Liver (tissue), 9 donors: ENCODE data around the gene PARP15. TPM values are rescaled to one million over a fixed set of nuclear protein-coding genes. Genes with fewer than 3 reads are reported as not detected.
A peak's percentile ranks its signal among the peaks of the same experiment; 100 is the strongest.

Experiments
- DNase-seq: peaks from one replicate; pipeline ENCODE4 v3.0.0-alpha.2; 2017; ENCODE audit warnings: low spot score
- H3K27ac ChIP-seq, 2 donors: one replicate each; pipeline ENCODE4 v1.7.0; 2013; ENCODE audit warnings: inconsistent platforms in 2 of 2, low read length in 2 of 2, control low read depth in 1 of 2, low read depth in 1 of 2, mild to moderate bottlenecking in 1 of 2
- H3K27me3 ChIP-seq, 4 donors: one replicate each; pipeline versions ENCODE4 v1.6.1 to v1.7.0; 2013; ENCODE audit warnings: low read length in 3 of 4, inconsistent platforms in 1 of 4, mild to moderate bottlenecking in 1 of 4, moderate library complexity in 1 of 4; ENCODE audit not compliant: control insufficient read depth in 4 of 4, insufficient read depth in 4 of 4
- H3K36me3 ChIP-seq, 4 donors: one replicate each; pipeline versions ENCODE4 v1.6.1 to v1.7.0; 2013; ENCODE audit warnings: low read length in 3 of 4, mild to moderate bottlenecking in 3 of 4, low read depth in 1 of 4, moderate library complexity in 1 of 4; ENCODE audit not compliant: control insufficient read depth in 4 of 4, insufficient read depth in 3 of 4
- H3K4me1 ChIP-seq, 4 donors: one replicate each; pipeline versions ENCODE4 v1.6.1 to v1.7.0; 2013; ENCODE audit warnings: low read length in 3 of 4, mild to moderate bottlenecking in 3 of 4, moderate library complexity in 1 of 4; ENCODE audit not compliant: control insufficient read depth in 4 of 4, insufficient read depth in 4 of 4
- H3K4me3 ChIP-seq, 3 donors: one replicate each; pipeline versions ENCODE4 v1.6.1 to v1.7.0; 2013; ENCODE audit warnings: low read length in 3 of 3, control low read depth in 1 of 3, low read depth in 1 of 3, mild to moderate bottlenecking in 1 of 3
- H3K9ac ChIP-seq, 2 donors: one replicate each; pipeline ENCODE4 v1.7.0; 2013; ENCODE audit warnings: low read length in 2 of 2, mild to moderate bottlenecking in 2 of 2, moderate library complexity in 2 of 2, control low read depth in 1 of 2, low read depth in 1 of 2
- H3K9me3 ChIP-seq, 4 donors: one replicate each; pipeline versions ENCODE4 v1.6.1 to v1.7.0; 2013; ENCODE audit warnings: low read length in 3 of 4; ENCODE audit not compliant: control insufficient read depth in 4 of 4
- FOXA1 ChIP-seq: IDR thresholded peaks from 2 replicates; pipeline ENCODE4 v1.6.1; 2016; ENCODE audit warnings: antibody characterized with exemption
- GABPA ChIP-seq, 2 donors: IDR thresholded peaks in 1 of 2; conservative IDR thresholded peaks in 1 of 2; 2 replicates each; pipeline ENCODE4 v1.6.1; 2016; ENCODE audit warnings: antibody characterized with exemption in 2 of 2, mild to moderate bottlenecking in 1 of 2, moderate library complexity in 1 of 2
- HNF4A ChIP-seq, 2 donors: conservative IDR thresholded peaks; 2 replicates each; pipeline ENCODE4 v1.6.1; 2016; ENCODE audit warnings: antibody characterized with exemption in 2 of 2, mild to moderate bottlenecking in 2 of 2
- HNF4G ChIP-seq: IDR thresholded peaks from 2 replicates; pipeline ENCODE4 v1.6.1; 2016; ENCODE audit warnings: antibody characterized with exemption
- RXRA ChIP-seq, 2 donors: IDR thresholded peaks; 2 replicates each; pipeline ENCODE4 v1.6.1; 2017 to 2018; ENCODE audit warnings: antibody characterized with exemption in 2 of 2, mild to moderate bottlenecking in 1 of 2
- SP1 ChIP-seq: IDR thresholded peaks from 2 replicates; pipeline ENCODE4 v1.6.1; 2018; ENCODE audit warnings: antibody characterized with exemption, mild to moderate bottlenecking
- YY1 ChIP-seq: IDR thresholded peaks from 2 replicates; pipeline ENCODE4 v1.6.1; 2016; ENCODE audit warnings: antibody characterized with exemption, mild to moderate bottlenecking
- WGBS: extraction: QIAGEN DNeasy Blood & Tissue Kit; methylation state at CpG from one replicate; pipeline ENCODE4 v1.1.7; 2013; 5-methylcytosine and 5-hydroxymethylcytosine counted together
- polyA plus RNA-seq, 2 donors: library from polyadenylated mRNA; stranded (reverse) in 1 of 2; unstranded in 1 of 2; fragments of 200-250 nt in 1 of 2; fragments of >200 nt in 1 of 2; fragmentation: Nextera tagmentation in 1 of 2; extraction: Ambion mirVana in 1 of 2; gene quantifications; one replicate each; pipeline versions ENCODE4 v1.2.1 to v1.2.3, GENCODE V29; 2013 to 2015
- total RNA-seq, 2 donors: library from RNA; depleted of rRNA; stranded (reverse); fragments of >200 nt; gene quantifications; one replicate each; pipeline ENCODE4 v1.2.3, GENCODE V29; 2014
- TF ChIP-seq, protein P1 (sequence below): IDR thresholded peaks from 2 replicates; pipeline ENCODE4 v1.6.1; 2016; ENCODE audit warnings: antibody characterized with exemption, mild to moderate bottlenecking
- TF ChIP-seq, protein P2 (sequence below): IDR thresholded peaks from 2 replicates; pipeline ENCODE4 v1.6.1; 2016; ENCODE audit warnings: antibody characterized with exemption
- TF ChIP-seq, protein P3 (sequence below): IDR thresholded peaks from 2 replicates; pipeline ENCODE4 v1.6.1; 2016; ENCODE audit warnings: antibody characterized with exemption
- donor health status: healthy.
- donor health status: healthy.
- donor health status: healthy.
- donor health status: healthy.
- donor health status: healthy.

The PARP15 gene
- total RNA-seq: 1 to 10 TPM; 2.8 to 3.3 TPM
- polyA plus RNA-seq: 1 to 10 TPM in 1 of 2 donors, under 1 TPM in 1; 0.28 to 2.1 TPM

DNA sequence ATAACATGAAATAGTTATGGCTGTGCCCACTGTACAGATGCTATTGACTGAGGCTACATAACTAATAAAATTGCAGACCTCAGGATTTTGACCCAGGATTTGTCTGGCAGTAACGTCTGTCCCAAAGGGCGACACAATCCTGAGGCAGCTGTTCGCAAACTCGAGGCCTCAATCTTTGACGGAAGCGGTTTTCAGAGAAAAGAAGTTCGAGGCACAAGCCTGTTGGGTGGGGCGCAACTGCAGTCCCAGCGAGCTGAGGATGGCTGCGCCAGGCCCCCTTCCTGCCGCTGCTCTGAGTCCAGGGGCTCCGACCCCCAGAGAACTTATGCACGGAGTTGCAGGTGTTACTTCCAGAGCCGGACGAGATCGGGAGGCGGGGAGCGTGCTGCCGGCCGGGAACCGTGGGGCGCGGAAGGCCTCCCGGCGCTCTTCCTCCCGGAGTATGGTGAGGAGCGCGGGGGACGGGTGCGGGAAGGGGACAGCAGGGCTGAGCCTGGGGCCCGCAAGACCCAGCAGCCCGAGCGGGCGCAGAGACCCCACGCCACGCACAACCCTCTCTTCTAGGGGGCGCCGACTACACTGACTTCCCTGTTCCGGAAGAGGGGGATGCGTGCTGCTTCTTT lies at the start of gene PARP15:
Gene PARP15 (plus strand): TSS at position 242 of the 623 bp plus-strand sequence. CDS start 18 bp downstream, at position 260.
- Histone ChIP-seq H3K9me3 (peaks cover 0 to 7% (median 4%) of the 10 kb centered on the region in 4 donors), H3K27me3 (no peaks in the 10 kb centered on the region), H3K9ac (peak within 1 kb of the TSS in 1 of 2 donors; percentile 36), H3K36me3 (peaks cover 0 to 5% (median under 1%) of the 10 kb centered on the region in 4 donors), H3K4me3 (peak within 1 kb of the TSS; percentile 33 to 57 (median 45)), H3K4me1 (peaks cover 4 to 12% (median 9%) of the 10 kb centered on the region in 4 donors), H3K27ac (no peak within 1 kb of the TSS)
- TF ChIP-seq, protein P1, sequence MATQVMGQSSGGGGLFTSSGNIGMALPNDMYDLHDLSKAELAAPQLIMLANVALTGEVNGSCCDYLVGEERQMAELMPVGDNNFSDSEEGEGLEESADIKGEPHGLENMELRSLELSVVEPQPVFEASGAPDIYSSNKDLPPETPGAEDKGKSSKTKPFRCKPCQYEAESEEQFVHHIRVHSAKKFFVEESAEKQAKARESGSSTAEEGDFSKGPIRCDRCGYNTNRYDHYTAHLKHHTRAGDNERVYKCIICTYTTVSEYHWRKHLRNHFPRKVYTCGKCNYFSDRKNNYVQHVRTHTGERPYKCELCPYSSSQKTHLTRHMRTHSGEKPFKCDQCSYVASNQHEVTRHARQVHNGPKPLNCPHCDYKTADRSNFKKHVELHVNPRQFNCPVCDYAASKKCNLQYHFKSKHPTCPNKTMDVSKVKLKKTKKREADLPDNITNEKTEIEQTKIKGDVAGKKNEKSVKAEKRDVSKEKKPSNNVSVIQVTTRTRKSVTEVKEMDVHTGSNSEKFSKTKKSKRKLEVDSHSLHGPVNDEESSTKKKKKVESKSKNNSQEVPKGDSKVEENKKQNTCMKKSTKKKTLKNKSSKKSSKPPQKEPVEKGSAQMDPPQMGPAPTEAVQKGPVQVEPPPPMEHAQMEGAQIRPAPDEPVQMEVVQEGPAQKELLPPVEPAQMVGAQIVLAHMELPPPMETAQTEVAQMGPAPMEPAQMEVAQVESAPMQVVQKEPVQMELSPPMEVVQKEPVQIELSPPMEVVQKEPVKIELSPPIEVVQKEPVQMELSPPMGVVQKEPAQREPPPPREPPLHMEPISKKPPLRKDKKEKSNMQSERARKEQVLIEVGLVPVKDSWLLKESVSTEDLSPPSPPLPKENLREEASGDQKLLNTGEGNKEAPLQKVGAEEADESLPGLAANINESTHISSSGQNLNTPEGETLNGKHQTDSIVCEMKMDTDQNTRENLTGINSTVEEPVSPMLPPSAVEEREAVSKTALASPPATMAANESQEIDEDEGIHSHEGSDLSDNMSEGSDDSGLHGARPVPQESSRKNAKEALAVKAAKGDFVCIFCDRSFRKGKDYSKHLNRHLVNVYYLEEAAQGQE: no peak
- peak; percentile 58 for DNase-seq
- 20% methylated on average over 40 of the region's 40 CpGs for WGBS

DNA sequence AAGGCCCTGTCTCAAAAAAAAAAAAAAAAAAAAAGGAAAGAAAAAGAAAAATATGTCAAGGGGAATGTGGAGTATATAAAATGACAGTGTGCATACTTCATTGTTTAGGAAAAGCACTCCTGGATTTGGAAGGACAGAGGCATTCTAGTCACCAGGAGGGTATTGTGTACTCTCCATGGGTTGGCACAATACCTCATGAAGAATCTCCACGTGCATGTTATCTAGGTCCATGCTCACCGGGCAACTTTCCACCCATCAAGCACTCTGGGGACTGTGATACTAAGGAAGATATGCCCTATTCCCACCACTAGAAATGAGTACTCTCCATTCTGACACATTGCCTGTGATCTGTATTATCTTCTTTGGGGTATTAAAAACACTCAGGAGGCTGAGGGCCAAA lies 47.3 kb upstream of the PARP15 start:
- TF ChIP-seq, protein P2, sequence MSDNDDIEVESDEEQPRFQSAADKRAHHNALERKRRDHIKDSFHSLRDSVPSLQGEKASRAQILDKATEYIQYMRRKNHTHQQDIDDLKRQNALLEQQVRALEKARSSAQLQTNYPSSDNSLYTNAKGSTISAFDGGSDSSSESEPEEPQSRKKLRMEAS: no peak
- Histone ChIP-seq H3K9ac (no peak overlapping the region), H3K4me3 (no peak overlapping the region), H3K27me3 (no peaks in the 10 kb centered on the region), H3K36me3 (peaks cover 21 to 68% (median 56%) of the 10 kb centered on the region in 4 donors), H3K4me1 (no peaks in the 10 kb centered on the region), H3K27ac (no peak overlapping the region), H3K9me3 (no peaks in the 10 kb centered on the region)
- no peak for DNase-seq
- WGBS: 64% methylated on average over 2 of the region's 2 CpGs

DNA sequence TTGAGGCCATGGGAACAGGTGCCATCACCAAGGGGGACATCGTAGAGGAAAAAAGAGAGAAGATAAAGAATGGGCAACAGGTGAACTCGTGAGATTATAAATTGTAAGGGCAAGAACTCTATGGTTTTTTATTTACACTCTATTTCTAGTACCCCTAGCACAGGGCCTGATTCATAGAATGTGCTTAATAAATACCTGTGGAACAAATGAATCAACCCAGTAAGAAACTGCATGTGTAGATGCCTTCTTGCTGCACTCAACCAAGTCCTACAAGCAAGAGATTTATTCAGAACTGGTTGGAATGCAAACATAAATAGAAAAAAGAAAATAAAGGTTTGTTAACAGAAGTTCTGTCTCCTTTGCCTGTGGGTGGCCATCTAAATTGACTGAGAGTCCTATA lies 44.0 kb upstream of the PARP15 start:
- no peaks in the 10 kb centered on the region for H3K27me3 ChIP-seq
- H3K36me3 ChIP-seq: peaks cover 29 to 77% (median 69%) of the 10 kb centered on the region in 4 donors
- H3K27ac ChIP-seq: no peak overlapping the region
- H3K4me1 ChIP-seq: no peaks in the 10 kb centered on the region
- H3K4me3 ChIP-seq: no peak overlapping the region
- TF ChIP-seq, protein P2: no peak
- TF ChIP-seq SP1 (no peak), RXRA (IDR thresholded peaks at IDR 0.05) (no peak), HNF4A (conservative IDR thresholded peaks at IDR 0.05) (no peak)
- TF ChIP-seq, protein P3, sequence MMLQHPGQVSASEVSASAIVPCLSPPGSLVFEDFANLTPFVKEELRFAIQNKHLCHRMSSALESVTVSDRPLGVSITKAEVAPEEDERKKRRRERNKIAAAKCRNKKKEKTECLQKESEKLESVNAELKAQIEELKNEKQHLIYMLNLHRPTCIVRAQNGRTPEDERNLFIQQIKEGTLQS: no peak
- no peaks in the 10 kb centered on the region for H3K9me3 ChIP-seq
- no peak overlapping the region for H3K9ac ChIP-seq
- 94% methylated on average over 2 of the region's 2 CpGs for WGBS
- DNase-seq: no peak

DNA sequence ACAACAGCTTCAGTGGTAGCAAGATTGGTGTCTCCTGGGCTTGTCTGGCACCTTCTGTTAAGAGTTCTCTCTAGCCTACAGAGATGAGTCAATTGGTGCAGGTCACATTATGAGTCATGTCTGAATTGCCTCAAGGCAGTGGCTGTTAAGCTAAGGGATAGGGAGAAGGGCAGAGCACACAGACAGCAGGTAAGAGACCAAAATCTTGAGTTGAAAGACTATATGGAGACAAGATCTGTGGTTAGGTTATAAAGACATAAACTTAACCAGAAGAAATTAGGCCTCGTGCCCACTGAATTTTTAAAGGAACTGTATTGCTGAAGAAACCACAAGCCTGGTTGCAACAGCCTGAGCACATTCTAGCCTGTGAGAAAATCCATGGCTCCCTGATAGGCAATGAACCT lies 43.5 kb upstream of the PARP15 start:
- H3K4me3 ChIP-seq: no peak overlapping the region
- no peak for TF ChIP-seq HNF4G
- no peak for TF ChIP-seq FOXA1
- no peak for TF ChIP-seq GABPA (IDR thresholded peaks at IDR 0.05 in 1 of 2, conservative IDR thresholded peaks at IDR 0.05 in 1 of 2)
- TF ChIP-seq YY1: no peak
- H3K4me1 ChIP-seq: no peaks in the 10 kb centered on the region
- no peak overlapping the region for H3K9ac ChIP-seq
- H3K27ac ChIP-seq: no peak overlapping the region
- 91% methylated on average over 1 of the region's 1 CpG for WGBS
- no peaks in the 10 kb centered on the region for H3K9me3 ChIP-seq
- no peak for DNase-seq
- H3K27me3 ChIP-seq: no peaks in the 10 kb centered on the region
- peaks cover 28 to 78% (median 69%) of the 10 kb centered on the region in 4 donors for H3K36me3 ChIP-seq
